GM18520 (cell line): Measurements from ENCODE around the gene ATN1.

ENCODE experiments used
- ATAC-seq: cut with Tn5 transposase; IDR thresholded peaks from one replicate; pipeline ENCODE4 v1.9.1; 2021; ENCODE audit not compliant: unreplicated experiment

The ATN1 gene

DNA sequence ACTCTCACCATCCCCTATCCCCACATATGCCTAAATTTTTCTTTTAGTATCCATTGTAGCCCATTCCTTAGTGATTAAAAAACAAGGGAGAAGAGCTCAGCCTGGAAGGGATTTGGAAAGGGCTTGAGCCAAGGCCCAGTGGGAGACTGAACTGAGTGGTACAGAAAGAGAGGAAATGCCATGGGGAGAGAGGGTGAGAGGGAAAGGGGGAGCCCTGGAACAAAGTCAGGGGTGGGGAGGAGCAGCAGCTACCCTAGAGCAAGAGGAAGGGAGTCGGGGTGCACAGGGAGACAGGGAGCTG lies 2.6 kb upstream of the ATN1 start:
- no peak for ATAC-seq

GRCh38 chr12:6925540-6926279 lies 2.0 kb upstream of the ATN1 start:
- ATAC-seq = no peak

GRCh38 chr12:6928022-6928702 lies 403 bp downstream of the ATN1 start:
- no peak for ATAC-seq

DNA sequence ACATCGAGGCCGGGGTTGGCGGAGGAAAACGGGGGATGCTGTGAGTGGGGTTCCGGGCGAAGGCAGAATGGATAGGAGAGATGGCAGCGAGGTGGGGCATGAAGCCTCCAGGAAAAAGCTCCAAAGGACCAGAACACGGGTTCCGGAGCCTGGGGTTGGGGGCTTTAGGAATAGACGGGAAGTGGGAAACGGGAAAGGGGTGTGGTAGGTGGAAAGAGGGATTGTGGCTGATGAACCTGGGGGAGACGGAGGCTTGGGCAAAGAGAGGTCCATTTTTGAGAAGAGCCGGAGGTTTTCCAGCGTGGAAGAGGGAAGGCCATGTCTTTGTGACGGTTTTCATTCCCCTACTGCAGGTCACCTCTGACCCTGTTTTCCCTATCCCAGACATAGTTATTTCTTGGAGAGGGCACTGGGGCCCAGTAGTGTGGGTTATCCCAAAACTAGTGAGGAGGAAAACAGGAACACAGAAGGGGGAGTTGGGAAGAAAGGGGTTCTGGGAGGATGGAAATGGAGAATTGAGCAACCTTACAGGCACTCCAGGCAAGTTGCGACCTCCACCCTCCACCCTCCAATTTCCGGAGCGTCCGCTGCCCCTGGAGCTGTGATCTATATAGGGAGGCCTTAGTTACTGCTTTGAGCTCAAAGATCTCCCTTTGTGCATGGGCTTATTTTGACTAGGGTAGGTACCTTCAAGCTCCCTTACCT lies 1.1 kb downstream of the ATN1 start:
- ATAC-seq = no peak

- ATAC-seq = no peak
These were observed 2.0 kb downstream of the ATN1 start for GRCh38 chr12:6929466-6930452.

GRCh38 chr12:6932766-6933165 lies 5.0 kb downstream of the ATN1 start:
- ATAC-seq = no peak

- ATAC-seq = no peak
These were observed 6.4 kb downstream of the ATN1 start for GRCh38 chr12:6934110-6934509.

DNA sequence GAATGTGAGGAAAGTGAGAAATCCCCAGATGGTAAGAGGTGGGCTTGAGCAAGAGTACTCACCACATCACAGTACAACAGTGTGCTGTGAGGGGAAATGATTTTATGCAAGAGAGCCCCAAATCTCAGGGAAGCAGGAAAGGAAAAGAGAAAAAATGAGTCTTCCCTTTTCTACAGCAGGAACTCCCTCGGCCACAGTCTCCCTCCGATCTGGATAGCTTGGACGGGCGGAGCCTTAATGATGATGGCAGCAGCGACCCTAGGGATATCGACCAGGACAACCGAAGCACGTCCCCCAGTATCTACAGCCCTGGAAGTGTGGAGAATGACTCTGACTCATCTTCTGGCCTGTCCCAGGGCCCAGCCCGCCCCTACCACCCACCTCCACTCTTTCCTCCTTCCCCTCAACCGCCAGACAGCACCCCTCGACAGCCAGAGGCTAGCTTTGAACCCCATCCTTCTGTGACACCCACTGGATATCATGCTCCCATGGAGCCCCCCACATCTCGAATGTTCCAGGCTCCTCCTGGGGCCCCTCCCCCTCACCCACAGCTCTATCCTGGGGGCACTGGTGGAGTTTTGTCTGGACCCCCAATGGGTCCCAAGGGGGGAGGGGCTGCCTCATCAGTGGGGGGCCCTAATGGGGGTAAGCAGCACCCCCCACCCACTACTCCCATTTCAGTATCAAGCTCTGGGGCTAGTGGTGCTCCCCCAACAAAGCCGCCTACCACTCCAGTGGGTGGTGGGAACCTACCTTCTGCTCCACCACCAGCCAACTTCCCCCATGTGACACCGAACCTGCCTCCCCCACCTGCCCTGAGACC lies 7.8 kb downstream of the ATN1 start:
- ATAC-seq = no peak

GRCh38 chr12:6936194-6936635 lies 8.5 kb downstream of the ATN1 start:
- ATAC-seq = no peak

- ATAC-seq = no peak
These were observed 9.1 kb downstream of the ATN1 start for GRCh38 chr12:6936636-6937480.

DNA sequence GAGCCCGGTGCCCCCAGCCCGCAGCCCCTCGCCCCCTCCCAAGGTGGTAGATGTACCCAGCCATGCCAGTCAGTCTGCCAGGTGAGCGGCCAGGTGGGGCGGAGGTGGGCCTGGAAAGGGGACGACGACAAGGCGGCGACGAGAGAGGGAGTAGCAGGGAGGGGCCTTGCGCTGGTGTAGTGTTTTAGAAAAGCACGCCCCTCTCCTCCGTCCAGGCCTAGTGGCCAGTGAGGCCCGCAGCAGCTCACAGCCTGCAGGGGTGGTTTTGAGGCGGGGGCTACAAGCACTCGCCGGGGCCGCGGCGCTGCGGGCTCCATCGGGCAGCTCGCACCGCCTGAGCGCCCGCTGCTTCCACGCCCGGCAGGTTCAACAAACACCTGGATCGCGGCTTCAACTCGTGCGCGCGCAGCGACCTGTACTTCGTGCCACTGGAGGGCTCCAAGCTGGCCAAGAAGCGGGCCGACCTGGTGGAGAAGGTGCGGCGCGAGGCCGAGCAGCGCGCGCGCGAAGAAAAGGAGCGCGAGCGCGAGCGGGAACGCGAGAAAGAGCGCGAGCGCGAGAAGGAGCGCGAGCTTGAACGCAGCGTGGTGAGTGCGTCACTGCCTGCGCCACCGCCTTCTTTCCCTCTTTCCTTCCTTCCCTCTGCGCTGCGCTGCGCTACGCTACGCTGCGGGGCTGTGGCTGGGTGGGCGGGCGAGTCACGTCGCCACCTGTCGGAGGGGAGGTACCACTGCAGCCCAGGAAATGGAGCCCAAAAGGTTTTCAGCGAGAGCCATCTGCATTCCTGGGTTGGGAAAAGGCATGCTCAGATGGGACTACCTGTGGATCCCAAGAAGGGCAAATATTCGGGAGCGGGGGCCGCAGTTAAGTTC lies 10.0 kb downstream of the ATN1 start:
- peak; percentile 92 for ATAC-seq

- ATAC-seq = no peak
These were observed 10.8 kb downstream of the ATN1 start for GRCh38 chr12:6938353-6939190.

DNA sequence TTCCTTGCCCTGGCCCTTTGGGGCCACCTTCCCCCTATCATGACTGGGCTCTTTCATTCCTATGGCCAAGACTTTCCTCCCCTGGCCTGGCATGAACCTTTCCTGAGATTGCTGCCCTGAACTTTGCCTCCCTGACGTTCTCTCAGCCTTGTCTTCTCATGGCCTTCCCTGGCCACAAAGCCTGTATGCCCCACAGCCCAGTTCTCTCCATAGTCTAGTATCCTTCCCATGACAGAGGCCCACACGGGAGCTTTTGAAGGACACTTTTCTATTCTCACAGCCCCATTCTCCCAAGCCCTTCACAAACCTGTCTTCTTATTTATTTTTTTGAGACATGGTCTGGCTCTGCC lies 11.4 kb downstream of the ATN1 start:
- ATAC-seq = no peak

DNA sequence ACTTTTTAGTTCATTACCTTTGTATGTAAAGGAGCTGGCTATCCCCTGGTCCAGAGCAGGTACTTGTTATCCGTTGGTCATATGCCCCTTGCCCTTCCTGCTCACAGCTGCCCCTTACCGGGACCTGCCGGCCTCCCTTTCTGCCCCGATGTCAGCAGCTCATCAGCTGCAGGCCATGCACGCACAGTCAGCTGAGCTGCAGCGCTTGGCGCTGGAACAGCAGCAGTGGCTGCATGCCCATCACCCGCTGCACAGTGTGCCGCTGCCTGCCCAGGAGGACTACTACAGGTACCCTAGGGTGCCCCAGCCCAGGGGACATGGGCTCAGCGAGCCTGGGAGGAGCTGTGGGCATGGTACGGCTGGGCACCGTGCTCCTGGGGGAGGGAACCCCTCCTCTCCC lies 13.5 kb downstream of the ATN1 start:
- ATAC-seq = no peak

- ATAC-seq = no peak
These were observed 14.0 kb downstream of the ATN1 start for GRCh38 chr12:6941782-6942181.

GRCh38 chr12:6942331-6942665 lies 14.5 kb downstream of the ATN1 start:
- ATAC-seq = no peak

- ATAC-seq = peak; percentile 2
These were observed 15.6 kb downstream of the ATN1 start for GRCh38 chr12:6943389-6943721.
